SK-N-SH (cell line): ENCODE data around the gene FIBP. TPM values are rescaled to one million over a fixed set of nuclear protein-coding genes. Genes with fewer than 3 reads are reported as not detected.

Experiments
- CTCF ChIA-PET: fragments of 300-600, 350-600 bp; formaldehyde crosslinking; extraction: SDS; loops from one replicate; lab custom pipeline; 2021; lab: Yijun Ruan, JAX
- POLR2A ChIA-PET: fragments of 350-600 bp; sonication (Branson Sonifier 250); formaldehyde crosslinking; extraction: SDS; loops from one replicate; lab custom pipeline; 2020; ENCODE audit warnings: antibody characterized with exemption, inconsistent platforms; lab: Yijun Ruan, JAX
- DNase-seq: peaks from one replicate; pipeline ENCODE4 v3.0.0; 2012
- H2AFZ ChIP-seq: fragments of 200-600 bp; sonication (generic); 2 replicates; pipeline ENCODE4 v1.8.1; 2016; ENCODE audit warnings: antibody characterized with exemption, mild to moderate bottlenecking, low read depth
- H3F3A ChIP-seq: fragments of 200-600 bp; sonication (generic); replicated peaks from 2 replicates; pipeline ENCODE3; 2016; ENCODE audit warnings: antibody characterized with exemption, mild to moderate bottlenecking; ENCODE audit not compliant: insufficient read depth
- H3K27ac ChIP-seq, 2 experiments: fragments of 200-500 bp in 1 of 2; fragments of 200-600 bp in 1 of 2; sonication (Bioruptor generic) in 1 of 2; sonication (generic), shearing (Covaris generic) in 1 of 2; 2 replicates each; pipeline versions ENCODE4 v1.5.1 to v1.6.1; 2014 to 2016; ENCODE audit warnings: low read depth in 2 of 2, inconsistent platforms in 1 of 2, low read length in 1 of 2, mild to moderate bottlenecking in 1 of 2, mixed read lengths in 1 of 2
- H3K27me3 ChIP-seq: fragments of 200-600 bp; sonication (generic), shearing (Covaris generic); 2 replicates; pipeline ENCODE4 v1.6.1; 2016; ENCODE audit warnings: mixed run types; ENCODE audit not compliant: insufficient read depth
- H3K36me3 ChIP-seq, 2 experiments: fragments of 200-500 bp in 1 of 2; fragments of 200-600 bp in 1 of 2; sonication (Bioruptor generic) in 1 of 2; sonication (generic) in 1 of 2; replicated peaks in 1 of 2; 2 replicates each; pipeline versions ENCODE3 to v1.5.1; 2014 to 2016; ENCODE audit warnings: low read length in 1 of 2, mild to moderate bottlenecking in 1 of 2; ENCODE audit not compliant: insufficient read depth in 2 of 2, control insufficient read depth in 1 of 2
- H3K4me1 ChIP-seq, 2 experiments: fragments of 200-500 bp in 1 of 2; fragments of 200-600 bp in 1 of 2; sonication (Bioruptor generic) in 1 of 2; sonication (generic), shearing (Covaris generic) in 1 of 2; 2 replicates each; pipeline versions ENCODE4 v1.5.1 to v1.6.1; 2014 to 2016; ENCODE audit warnings: low read depth in 1 of 2, low read length in 1 of 2, mixed run types in 1 of 2; ENCODE audit not compliant: insufficient read depth in 2 of 2, control insufficient read depth in 1 of 2
- H3K4me2 ChIP-seq: fragments of 200-600 bp; sonication (generic), shearing (Covaris generic); 2 replicates; pipeline ENCODE4 v1.6.1; 2017; ENCODE audit warnings: mixed run types
- H3K4me3 ChIP-seq, 2 experiments: fragments of 200-500 bp in 1 of 2; fragments of 200-600 bp in 1 of 2; sonication (Bioruptor generic) in 1 of 2; sonication (generic), shearing (Covaris generic) in 1 of 2; 2 replicates each; pipeline versions ENCODE4 v1.5.1 to v1.8.1; 2014 to 2016; ENCODE audit warnings: low read depth in 2 of 2, inconsistent platforms in 1 of 2, low read length in 1 of 2, mild to moderate bottlenecking in 1 of 2, mixed read lengths in 1 of 2, moderate library complexity in 1 of 2
- H3K79me2 ChIP-seq: fragments of 200-600 bp; sonication (generic); 2 replicates; pipeline ENCODE4 v1.8.1; 2017; ENCODE audit warnings: mild to moderate bottlenecking; ENCODE audit not compliant: insufficient read depth
- H3K9ac ChIP-seq: fragments of 200-600 bp; sonication (generic); 2 replicates; pipeline ENCODE4 v1.6.1; 2017; ENCODE audit warnings: mixed run types
- H3K9me2 ChIP-seq: fragments of 200-600 bp; sonication (generic); 2 replicates; pipeline ENCODE4 v1.6.1; 2017; ENCODE audit warnings: mixed run types
- H3K9me3 ChIP-seq: fragments of 200-600 bp; sonication (generic); 2 replicates; pipeline ENCODE4 v1.6.1; 2017; ENCODE audit warnings: mixed run types, mild to moderate bottlenecking, moderate library complexity
- H4K20me1 ChIP-seq: fragments of 200-600 bp; sonication (generic); 2 replicates; pipeline ENCODE4 v1.6.1; 2017; ENCODE audit warnings: mild to moderate bottlenecking, mixed run types; ENCODE audit not compliant: insufficient read depth
- EZH2phosphoT487 ChIP-seq: fragments of 200-600 bp; sonication (generic); IDR thresholded peaks from 2 replicates; pipeline ENCODE4 v1.6.1; 2017; ENCODE audit warnings: low read depth, mixed run types, mild to moderate bottlenecking, antibody characterized with exemption, moderate library complexity, borderline replicate concordance
- FOXJ3 ChIP-seq: sonication (generic); formaldehyde crosslinking; IDR thresholded peaks from 2 replicates; pipeline ENCODE4 v1.5.1; 2020; ENCODE audit warnings: mild to moderate bottlenecking, missing genetic modification reagents
- GABPA ChIP-seq: IDR thresholded peaks from 2 replicates; pipeline ENCODE4 v1.4.0; 2012; ENCODE audit warnings: low read depth, mild to moderate bottlenecking
- JUND ChIP-seq: IDR thresholded peaks from 2 replicates; pipeline ENCODE4 v1.4.0; 2012
- MXI1 ChIP-seq: IDR thresholded peaks from 2 replicates; pipeline ENCODE4 v1.6.1; 2012; ENCODE audit warnings: mild to moderate bottlenecking, low read depth, low read length, improper control_type of control experiment
- NRF1 ChIP-seq: IDR thresholded peaks from 2 replicates; pipeline ENCODE4 v1.6.1; 2012; ENCODE audit warnings: low read depth, mild to moderate bottlenecking, low read length
- PBX3 ChIP-seq: IDR thresholded peaks from 2 replicates; pipeline ENCODE4; 2012
- POLR2AphosphoS5 ChIP-seq: IDR thresholded peaks from 2 replicates; pipeline ENCODE4 v1.6.1; 2012; ENCODE audit warnings: low read depth, low read length
- RCOR1 ChIP-seq: fragments of 150-350 bp; IDR thresholded peaks from 2 replicates; pipeline ENCODE4 v1.6.1; 2017; ENCODE audit warnings: antibody characterized with exemption, low read length
- SMC3 ChIP-seq: IDR thresholded peaks from 2 replicates; pipeline ENCODE4 v1.6.1; 2012; ENCODE audit warnings: low read depth, low read length, improper control_type of control experiment
- TAF1 ChIP-seq: IDR thresholded peaks from 2 replicates; pipeline ENCODE4 v1.6.1; 2012; ENCODE audit warnings: low read depth, mild to moderate bottlenecking, low read length, moderate library complexity, borderline replicate concordance
- USF1 ChIP-seq: IDR thresholded peaks from 2 replicates; pipeline ENCODE4 v1.4.0; 2012; ENCODE audit warnings: low read depth, borderline replicate concordance
- YY1 ChIP-seq: IDR thresholded peaks from 2 replicates; pipeline ENCODE4 v1.4.0; 2012; ENCODE audit warnings: low read depth, mild to moderate bottlenecking
- WGBS: methylation state at CpG from one replicate; pipeline ENCODE4 v1.1.6; 2017; ENCODE audit warnings: low lambda C conversion rate; 5-methylcytosine and 5-hydroxymethylcytosine counted together
- polyA plus RNA-seq, 3 experiments: library from polyadenylated mRNA; depleted of rRNA; stranded (reverse); fragments of >200 nt; gene quantifications; 2 replicates each; pipeline ENCODE4 v1.2.3, GENCODE V29; 2012
- TF ChIP-seq, protein P1 (sequence below): IDR thresholded peaks from 2 replicates; pipeline ENCODE4 v1.4.0; 2012; ENCODE audit warnings: low read depth, borderline replicate concordance
- TF ChIP-seq, protein P2 (sequence below): fragments of 150-350 bp; IDR thresholded peaks from 2 replicates; pipeline ENCODE4 v1.6.1; 2016; ENCODE audit warnings: mild to moderate bottlenecking, low read depth, low read length
- TF ChIP-seq, protein P3 (sequence below): fragments of 200-600 bp; sonication (generic); IDR thresholded peaks from 2 replicates; pipeline ENCODE4 v1.6.1; 2017; ENCODE audit warnings: antibody characterized with exemption, mild to moderate bottlenecking, moderate library complexity

Gene FIBP
- polyA plus RNA-seq, 1 of the 3 experiments (the other 2 are of a cell fraction): 190 TPM

DNA sequence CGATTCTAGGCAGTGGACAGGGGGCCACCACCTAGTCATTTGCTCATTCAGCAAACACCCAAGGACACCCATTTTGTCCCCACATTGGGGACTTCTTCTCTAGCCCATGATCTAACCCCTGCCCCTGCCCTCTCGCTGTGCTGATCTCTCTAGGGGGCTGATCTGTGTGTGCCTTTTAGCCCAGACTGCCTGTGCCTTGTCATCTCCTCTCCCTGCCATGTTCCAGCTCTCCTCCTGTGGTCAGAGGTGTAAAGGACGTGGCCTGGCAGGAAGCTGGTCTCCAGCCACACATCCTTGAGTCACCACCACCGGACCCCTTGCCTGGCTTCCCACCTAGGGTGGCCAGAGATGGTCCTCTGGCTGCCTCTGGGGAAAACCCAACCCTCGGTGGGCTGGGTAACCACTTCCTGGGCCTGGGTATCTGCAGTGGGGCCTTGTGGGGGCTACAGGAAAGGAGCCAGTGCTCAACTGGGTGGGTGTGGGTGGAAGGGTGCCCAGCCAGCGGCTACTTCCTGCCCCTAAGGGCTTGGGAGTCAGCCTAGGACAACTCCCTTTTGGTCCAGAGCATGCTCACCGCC lies 7.3 kb downstream of the FIBP start:
- H3K27ac ChIP-seq: no peak overlapping the region
- H3K4me3 ChIP-seq: no peak overlapping the region
- H3F3A ChIP-seq: peaks cover 7% of the 10 kb centered on the region
- 100% methylated on average over 2 of the region's 7 CpGs for WGBS
- no peaks in the 10 kb centered on the region for H3K9me2 ChIP-seq
- no peaks in the 10 kb centered on the region for H4K20me1 ChIP-seq
- peaks cover 18% of the 10 kb centered on the region; the same call in 1 of the 2 replicates for H3K79me2 ChIP-seq
- H3K27me3 ChIP-seq: no peaks in the 10 kb centered on the region
- CTCF ChIA-PET: interaction anchor here (1.5 to 15.2 kb wide), 3 partner anchors 9 to 107 kb away, joined by 4 to 374 read pairs (median 261); partner anchors contain the start of genes CCDC85B, CFL1, EFEMP2 and MUS81
- H3K36me3 ChIP-seq: peaks cover 18 to 35% of the 10 kb centered on the region in 2 experiments
- no peak overlapping the region for H3K9ac ChIP-seq
- no peak overlapping the region for H2AFZ ChIP-seq
- no peak overlapping the region for H3K4me2 ChIP-seq
- POLR2A ChIA-PET: interaction anchor here (1.3 kb wide), 1 partner anchor 9 kb away, joined by 3 read pairs; no protein-coding TSS in a partner anchor
- DNase-seq: no peak
- peaks cover 0 to 8% of the 10 kb centered on the region in 2 experiments; a peak in 1 of 4 replicates for H3K4me1 ChIP-seq
- H3K9me3 ChIP-seq: no peaks in the 10 kb centered on the region
- TF ChIP-seq, protein P1, sequence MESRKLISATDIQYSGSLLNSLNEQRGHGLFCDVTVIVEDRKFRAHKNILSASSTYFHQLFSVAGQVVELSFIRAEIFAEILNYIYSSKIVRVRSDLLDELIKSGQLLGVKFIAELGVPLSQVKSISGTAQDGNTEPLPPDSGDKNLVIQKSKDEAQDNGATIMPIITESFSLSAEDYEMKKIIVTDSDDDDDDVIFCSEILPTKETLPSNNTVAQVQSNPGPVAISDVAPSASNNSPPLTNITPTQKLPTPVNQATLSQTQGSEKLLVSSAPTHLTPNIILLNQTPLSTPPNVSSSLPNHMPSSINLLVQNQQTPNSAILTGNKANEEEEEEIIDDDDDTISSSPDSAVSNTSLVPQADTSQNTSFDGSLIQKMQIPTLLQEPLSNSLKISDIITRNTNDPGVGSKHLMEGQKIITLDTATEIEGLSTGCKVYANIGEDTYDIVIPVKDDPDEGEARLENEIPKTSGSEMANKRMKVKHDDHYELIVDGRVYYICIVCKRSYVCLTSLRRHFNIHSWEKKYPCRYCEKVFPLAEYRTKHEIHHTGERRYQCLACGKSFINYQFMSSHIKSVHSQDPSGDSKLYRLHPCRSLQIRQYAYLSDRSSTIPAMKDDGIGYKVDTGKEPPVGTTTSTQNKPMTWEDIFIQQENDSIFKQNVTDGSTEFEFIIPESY: no peak
- no peak for TF ChIP-seq NRF1
- TF ChIP-seq, protein P2, sequence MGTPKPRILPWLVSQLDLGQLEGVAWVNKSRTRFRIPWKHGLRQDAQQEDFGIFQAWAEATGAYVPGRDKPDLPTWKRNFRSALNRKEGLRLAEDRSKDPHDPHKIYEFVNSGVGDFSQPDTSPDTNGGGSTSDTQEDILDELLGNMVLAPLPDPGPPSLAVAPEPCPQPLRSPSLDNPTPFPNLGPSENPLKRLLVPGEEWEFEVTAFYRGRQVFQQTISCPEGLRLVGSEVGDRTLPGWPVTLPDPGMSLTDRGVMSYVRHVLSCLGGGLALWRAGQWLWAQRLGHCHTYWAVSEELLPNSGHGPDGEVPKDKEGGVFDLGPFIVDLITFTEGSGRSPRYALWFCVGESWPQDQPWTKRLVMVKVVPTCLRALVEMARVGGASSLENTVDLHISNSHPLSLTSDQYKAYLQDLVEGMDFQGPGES: no peak
- no peak for TF ChIP-seq MXI1
- TF ChIP-seq EZH2phosphoT487: no peak
- no peak for TF ChIP-seq RCOR1
- no peak for TF ChIP-seq JUND
- no peak for TF ChIP-seq YY1
- no peak for TF ChIP-seq FOXJ3 (CRISPR knock-in tag)
- no peak for TF ChIP-seq TAF1
- TF ChIP-seq GABPA: no peak
- TF ChIP-seq PBX3: no peak
- no peak for TF ChIP-seq USF1
- TF ChIP-seq, protein P3, sequence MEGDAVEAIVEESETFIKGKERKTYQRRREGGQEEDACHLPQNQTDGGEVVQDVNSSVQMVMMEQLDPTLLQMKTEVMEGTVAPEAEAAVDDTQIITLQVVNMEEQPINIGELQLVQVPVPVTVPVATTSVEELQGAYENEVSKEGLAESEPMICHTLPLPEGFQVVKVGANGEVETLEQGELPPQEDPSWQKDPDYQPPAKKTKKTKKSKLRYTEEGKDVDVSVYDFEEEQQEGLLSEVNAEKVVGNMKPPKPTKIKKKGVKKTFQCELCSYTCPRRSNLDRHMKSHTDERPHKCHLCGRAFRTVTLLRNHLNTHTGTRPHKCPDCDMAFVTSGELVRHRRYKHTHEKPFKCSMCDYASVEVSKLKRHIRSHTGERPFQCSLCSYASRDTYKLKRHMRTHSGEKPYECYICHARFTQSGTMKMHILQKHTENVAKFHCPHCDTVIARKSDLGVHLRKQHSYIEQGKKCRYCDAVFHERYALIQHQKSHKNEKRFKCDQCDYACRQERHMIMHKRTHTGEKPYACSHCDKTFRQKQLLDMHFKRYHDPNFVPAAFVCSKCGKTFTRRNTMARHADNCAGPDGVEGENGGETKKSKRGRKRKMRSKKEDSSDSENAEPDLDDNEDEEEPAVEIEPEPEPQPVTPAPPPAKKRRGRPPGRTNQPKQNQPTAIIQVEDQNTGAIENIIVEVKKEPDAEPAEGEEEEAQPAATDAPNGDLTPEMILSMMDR: no peak
- no peak for TF ChIP-seq SMC3
- TF ChIP-seq POLR2AphosphoS5: no peak
